IPS DF 6.9 (cell line): ENCODE results near the gene CELA2A.
"Not testable (repeated sequence)": the region's sequence is repeated elsewhere in the genome, so short reads cannot be mapped to it uniquely, and the experiment has no call there.

Experiments
- DNase-seq: peaks from one replicate; pipeline ENCODE4 v3.0.0-alpha.2; 2013; ENCODE audit warnings: low read depth, low spot score
- H3K27ac ChIP-seq: one replicate; pipeline ENCODE4 v1.5.1; 2013; ENCODE audit warnings: low read length, control low read depth
- H3K27me3 ChIP-seq: 2 replicates; pipeline ENCODE4 v1.6.1; 2013; ENCODE audit warnings: mild to moderate bottlenecking, low read length; ENCODE audit not compliant: control insufficient read depth, insufficient read depth
- H3K36me3 ChIP-seq: 2 replicates; pipeline ENCODE4 v1.6.1; 2013; ENCODE audit warnings: low read length; ENCODE audit not compliant: control insufficient read depth, insufficient read depth
- H3K4me1 ChIP-seq: 2 replicates; pipeline ENCODE4 v1.6.1; 2013; ENCODE audit warnings: low read length; ENCODE audit not compliant: control insufficient read depth, insufficient read depth
- H3K4me3 ChIP-seq: 2 replicates; pipeline ENCODE4 v1.5.1; 2013; ENCODE audit warnings: mild to moderate bottlenecking, low read length
- H3K9me3 ChIP-seq: 2 replicates; pipeline ENCODE4 v1.6.1; 2013; ENCODE audit warnings: low read length, inconsistent platforms; ENCODE audit not compliant: control insufficient read depth, insufficient read depth
- WGBS: extraction: QIAGEN DNeasy Blood & Tissue Kit; methylation state at CpG from one replicate; pipeline ENCODE4 v1.1.7; 2013; ENCODE audit warnings: mixed read lengths, missing lambda C conversion rate; ENCODE audit not compliant: insufficient read length, insufficient coverage; 5-methylcytosine and 5-hydroxymethylcytosine counted together

CELA2A gene

DNA sequence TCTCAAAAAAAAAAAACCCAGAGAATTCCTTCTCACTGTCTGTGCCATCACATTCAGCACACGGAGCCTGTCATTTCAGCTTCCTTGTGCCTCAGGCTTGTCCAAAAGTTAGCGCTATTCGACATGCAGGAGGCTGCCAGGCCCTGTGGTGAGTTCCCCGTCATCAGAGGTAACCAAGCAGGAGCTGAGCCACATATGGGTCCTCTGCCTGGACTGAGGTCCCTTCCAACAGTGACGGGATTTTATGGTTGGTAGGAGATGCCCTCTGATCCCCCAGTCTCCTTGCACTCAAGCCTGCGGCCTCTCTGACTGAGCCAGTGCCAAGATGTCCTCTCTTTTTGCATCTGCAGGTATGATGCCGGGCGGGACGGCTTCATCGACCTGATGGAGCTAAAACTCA, 31.0 kb upstream of the CELA2A start:
- DNase-seq, result no peak
- Histone ChIP-seq H3K36me3 (peaks cover 2% of the 10 kb centered on the region; the same call in 1 of the 2 replicates), H3K4me1 (no peaks in the 10 kb centered on the region), H3K9me3 (no peaks in the 10 kb centered on the region), H3K27ac (no peak overlapping the region), H3K27me3 (no peaks in the 10 kb centered on the region), H3K4me3 (no peak overlapping the region)
- no CpG with 5 or more reads among the region's 10 CpGs for WGBS

DNA sequence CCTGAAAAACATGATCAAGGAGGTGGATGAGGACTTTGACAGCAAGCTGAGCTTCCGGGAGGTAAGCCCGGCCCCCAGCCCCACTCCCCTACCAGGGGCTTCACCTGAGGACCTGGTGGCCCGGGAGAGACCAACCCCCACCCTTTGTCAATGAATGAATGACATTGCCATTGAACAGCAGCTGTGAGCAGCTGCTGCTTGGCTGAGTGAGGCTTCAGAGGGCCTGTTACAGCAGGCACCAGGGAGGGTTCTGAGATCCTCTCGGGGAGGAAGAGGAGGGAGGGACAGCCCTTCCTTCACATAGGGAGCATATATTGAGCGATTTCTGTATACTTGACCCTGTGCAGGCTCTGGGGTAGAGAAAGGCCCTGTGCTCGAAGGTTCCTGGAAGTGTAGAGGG, 30.6 kb upstream of the CELA2A start:
- WGBS, result no CpG with 5 or more reads among the region's 6 CpGs
- no peak overlapping the region for H3K27ac ChIP-seq
- H3K4me1 ChIP-seq, result no peaks in the 10 kb centered on the region
- peaks cover 2% of the 10 kb centered on the region; the same call in 1 of the 2 replicates for H3K36me3 ChIP-seq
- no peak for DNase-seq
- no peak overlapping the region for H3K4me3 ChIP-seq
- H3K9me3 ChIP-seq, result no peaks in the 10 kb centered on the region
- no peaks in the 10 kb centered on the region for H3K27me3 ChIP-seq

DNA sequence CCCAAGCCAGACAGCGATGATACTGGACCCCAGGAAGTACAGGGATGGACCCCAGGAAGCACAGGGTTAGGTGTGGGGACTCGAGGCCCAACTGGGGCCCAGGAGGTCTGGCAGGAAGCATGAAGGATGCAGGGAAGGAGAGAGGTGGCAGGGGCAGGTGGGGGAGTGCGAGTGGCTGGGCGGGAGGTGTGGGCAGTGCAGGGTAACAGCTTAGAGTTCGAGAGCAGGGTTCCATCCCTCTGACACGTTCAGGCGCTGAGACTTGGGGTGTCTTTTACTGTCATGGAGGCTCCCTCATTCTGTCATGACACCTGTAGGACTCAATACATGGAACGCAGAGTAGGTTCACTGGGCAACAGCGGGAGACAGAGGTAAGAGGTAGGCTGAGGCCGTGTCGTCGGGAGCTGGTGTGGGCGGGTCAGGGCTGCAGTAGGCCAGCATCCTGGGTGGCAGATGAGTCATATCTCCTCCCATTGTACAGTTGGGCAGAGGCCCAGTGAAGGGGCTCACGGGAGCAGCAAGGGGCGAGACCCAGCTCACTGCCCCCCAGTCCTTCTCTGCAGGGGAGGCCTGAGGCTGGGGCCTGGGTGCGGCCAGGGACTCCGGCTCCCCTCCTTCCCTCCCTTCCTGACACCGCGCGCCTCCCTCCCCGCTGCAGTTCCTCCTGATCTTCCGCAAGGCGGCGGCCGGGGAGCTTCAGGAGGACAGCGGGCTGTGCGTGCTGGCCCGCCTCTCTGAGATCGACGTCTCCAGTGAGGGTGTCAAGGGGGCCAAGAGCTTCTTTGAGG, 29.8 kb upstream of the CELA2A start:
- Histone ChIP-seq H3K9me3 (no peaks in the 10 kb centered on the region), H3K4me1 (no peaks in the 10 kb centered on the region), H3K4me3 (no peak overlapping the region), H3K27ac (no peak overlapping the region), H3K36me3 (no peaks in the 10 kb centered on the region; the same call in 1 of the 2 replicates), H3K27me3 (no peaks in the 10 kb centered on the region)
- WGBS, result no CpG with 5 or more reads among the region's 30 CpGs
- DNase-seq, result no peak

DNA sequence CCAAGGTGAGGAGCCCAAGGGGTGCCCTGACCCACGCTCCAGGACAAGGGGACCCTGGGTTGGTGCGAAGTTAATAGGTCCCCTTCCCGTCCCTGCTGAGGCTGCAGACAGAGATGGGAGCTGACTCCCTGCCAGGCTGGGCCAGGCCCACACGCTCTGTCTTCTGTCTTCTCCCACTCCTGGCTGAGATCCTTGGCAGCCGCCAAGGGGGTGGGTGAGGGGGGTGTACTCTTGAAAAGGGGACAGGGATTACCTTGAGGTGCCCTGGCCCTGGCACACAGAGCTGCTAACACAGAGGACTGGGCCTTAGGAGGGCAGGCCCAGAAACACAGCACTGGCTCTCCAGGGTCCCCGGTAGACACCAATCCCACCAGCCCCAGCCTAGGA, 29.3 kb upstream of the CELA2A start:
- no peaks in the 10 kb centered on the region for H3K4me1 ChIP-seq
- no peak overlapping the region for H3K4me3 ChIP-seq
- H3K9me3 ChIP-seq, result no peaks in the 10 kb centered on the region
- no peaks in the 10 kb centered on the region for H3K27me3 ChIP-seq
- no peak overlapping the region for H3K27ac ChIP-seq
- H3K36me3 ChIP-seq, result no peaks in the 10 kb centered on the region; the same call in 1 of the 2 replicates
- no peak for DNase-seq
- WGBS, result no CpG with 5 or more reads among the region's 6 CpGs

DNA sequence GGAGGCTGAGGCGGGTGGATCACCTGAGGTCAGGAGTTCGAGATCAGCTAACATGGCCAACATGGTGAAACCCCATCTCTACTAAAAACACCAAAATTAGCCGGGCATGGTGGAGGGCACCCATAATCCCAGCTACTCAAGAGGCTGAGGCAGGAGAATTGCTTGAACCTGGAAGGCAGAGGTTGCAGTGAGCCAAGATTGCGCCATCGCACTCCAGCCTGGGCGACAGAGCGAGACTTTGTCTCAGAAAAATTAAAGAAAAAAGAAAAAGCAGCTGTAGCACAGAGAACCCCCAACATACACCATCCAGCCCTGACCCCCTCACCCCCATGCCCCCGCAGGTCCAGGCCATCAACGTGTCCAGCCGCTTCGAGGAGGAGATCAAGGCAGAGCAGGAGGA, 28.3 kb upstream of the CELA2A start:
- not testable (repeated sequence) for H3K36me3 ChIP-seq, H3K27me3 ChIP-seq, DNase-seq, H3K4me3 ChIP-seq, H3K27ac ChIP-seq, H3K9me3 ChIP-seq, H3K4me1 ChIP-seq
- WGBS, result no CpG with 5 or more reads among the region's 11 CpGs

DNA sequence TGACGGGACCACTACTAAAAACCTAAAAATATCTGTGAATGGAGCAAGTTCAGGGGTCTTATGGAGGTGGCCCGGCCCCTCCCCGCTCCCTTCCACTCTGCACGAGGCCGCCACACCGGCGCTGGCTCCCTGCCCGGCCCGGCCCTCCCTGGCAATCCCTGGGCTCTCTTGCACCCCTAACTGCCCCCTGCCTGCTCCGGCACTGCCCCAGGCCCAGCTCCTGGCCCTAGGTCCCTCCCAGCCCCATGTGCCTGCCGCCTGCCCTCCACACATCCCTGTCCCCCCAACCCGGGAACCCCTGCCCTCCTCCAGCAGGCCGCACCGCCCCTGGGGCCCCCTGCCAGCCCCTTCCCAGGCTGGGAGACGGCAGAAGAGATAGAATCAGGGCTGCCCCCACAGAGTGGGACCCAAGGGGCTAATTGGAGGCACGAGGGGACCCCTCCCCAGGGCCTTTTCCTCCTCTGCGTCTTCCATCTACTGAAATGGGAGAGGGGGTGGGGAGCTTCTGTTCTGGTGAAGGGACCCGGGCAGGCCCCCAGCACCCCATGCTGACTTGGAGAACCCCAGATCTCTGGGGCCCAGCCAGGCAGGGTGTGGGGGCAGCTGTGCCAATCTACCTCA, 27.6 kb upstream of the CELA2A start:
- Histone ChIP-seq H3K4me3 (no peak overlapping the region), H3K27ac (no peak overlapping the region), H3K36me3 (no peaks in the 10 kb centered on the region; the same call in 1 of the 2 replicates), H3K4me1 (no peaks in the 10 kb centered on the region), H3K9me3 (no peaks in the 10 kb centered on the region), H3K27me3 (no peaks in the 10 kb centered on the region)
- no peak for DNase-seq
- no CpG with 5 or more reads among the region's 18 CpGs for WGBS

DNA sequence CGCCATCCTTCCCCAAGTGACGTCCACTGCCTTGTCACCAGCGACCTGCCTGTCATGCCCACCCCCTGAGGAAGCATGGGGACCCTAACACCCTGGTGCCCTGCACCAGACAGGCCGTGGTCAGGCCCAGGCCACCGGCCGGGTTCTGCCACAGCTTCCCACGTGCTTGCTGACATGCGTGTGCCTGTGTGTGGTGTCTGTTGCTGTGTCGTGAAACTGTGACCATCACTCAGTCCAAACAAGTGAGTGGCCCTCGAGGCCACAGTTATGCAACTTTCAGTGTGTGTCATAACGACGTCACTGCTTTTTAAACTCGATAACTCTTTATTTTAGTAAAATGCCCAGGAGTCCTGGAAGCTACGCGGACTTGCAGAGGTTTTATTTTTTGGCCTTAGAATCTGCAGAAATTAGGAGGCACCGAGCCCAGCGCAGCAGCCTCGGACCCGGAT, 26.8 kb upstream of the CELA2A start:
- no peaks in the 10 kb centered on the region for H3K27me3 ChIP-seq
- no peak overlapping the region for H3K27ac ChIP-seq
- no peak for DNase-seq
- WGBS, result no CpG with 5 or more reads among the region's 19 CpGs
- no peak overlapping the region for H3K4me3 ChIP-seq
- no peaks in the 10 kb centered on the region for H3K4me1 ChIP-seq
- H3K36me3 ChIP-seq, result no peaks in the 10 kb centered on the region; the same call in 1 of the 2 replicates
- H3K9me3 ChIP-seq, result no peaks in the 10 kb centered on the region

DNA sequence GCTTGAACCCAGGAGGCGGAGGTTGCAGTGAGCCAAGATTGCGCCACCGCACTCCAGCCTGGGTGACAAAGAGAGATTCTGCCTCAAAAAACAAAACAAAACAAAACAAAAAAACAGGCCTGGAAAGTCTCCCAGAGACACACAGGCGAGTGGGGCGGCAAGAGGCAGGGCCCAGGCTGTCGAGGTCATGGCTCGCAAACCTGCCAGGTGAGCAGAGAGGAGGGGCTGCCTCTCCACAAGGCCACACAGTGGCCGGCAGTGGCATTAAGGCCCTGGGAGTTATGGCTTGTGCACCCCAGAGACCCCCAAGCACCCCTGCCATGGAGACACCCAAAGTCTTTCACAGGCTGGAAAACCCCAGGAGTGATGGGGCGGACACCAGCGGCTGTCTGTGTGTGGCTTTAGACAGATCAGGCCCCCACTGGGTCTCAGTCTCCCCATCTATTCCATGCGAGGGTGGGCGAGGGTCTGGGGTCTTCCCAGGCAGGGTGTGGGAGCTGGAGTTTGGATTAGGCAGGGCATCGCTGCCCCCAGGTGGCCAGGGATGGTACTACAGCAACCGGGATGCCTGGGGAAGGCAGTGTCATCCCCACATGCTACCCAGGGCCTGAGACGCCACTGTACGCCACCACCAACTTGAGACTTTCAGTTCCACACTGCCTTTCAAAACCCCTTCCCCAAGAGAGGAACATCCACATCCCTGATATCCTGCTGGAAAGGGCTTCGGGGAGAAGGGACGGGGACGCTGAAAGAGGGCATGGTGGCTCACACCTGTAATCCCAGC, 25.6 kb upstream of the CELA2A start:
- H3K36me3 ChIP-seq, result no peaks in the 10 kb centered on the region; the same call in 1 of the 2 replicates
- H3K4me1 ChIP-seq, result no peaks in the 10 kb centered on the region
- WGBS, result no CpG with 5 or more reads among the region's 19 CpGs
- H3K27ac ChIP-seq, result no peak overlapping the region
- no peaks in the 10 kb centered on the region for H3K9me3 ChIP-seq
- H3K4me3 ChIP-seq, result no peak overlapping the region
- DNase-seq, result peak; percentile 67
- no peaks in the 10 kb centered on the region for H3K27me3 ChIP-seq

DNA sequence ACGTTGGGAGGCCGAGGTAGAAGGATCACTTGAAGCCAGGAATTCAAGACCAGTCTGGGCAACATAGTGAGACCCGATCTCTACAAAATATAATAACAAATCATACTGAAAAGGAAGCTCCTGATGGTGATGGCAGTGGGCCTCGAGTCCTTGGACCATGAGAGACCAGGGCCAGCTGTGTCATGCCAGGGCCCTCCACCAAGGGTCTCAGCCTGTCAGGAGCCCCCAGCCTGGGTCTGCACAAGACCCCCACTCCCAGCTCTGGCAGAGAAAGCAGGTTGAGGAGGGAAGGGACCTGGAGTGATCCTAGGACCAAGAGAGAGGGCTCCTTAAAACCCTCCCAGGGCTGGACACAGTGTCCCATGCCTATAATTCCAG, 25.0 kb upstream of the CELA2A start:
- WGBS, result no CpG with 5 or more reads among the region's 4 CpGs
- Histone ChIP-seq H3K36me3 (no peaks in the 10 kb centered on the region), H3K9me3 (no peaks in the 10 kb centered on the region), H3K27me3 (no peaks in the 10 kb centered on the region), H3K4me1 (no peaks in the 10 kb centered on the region), H3K4me3 (no peak overlapping the region), H3K27ac (no peak overlapping the region)
- DNase-seq, result no peak

DNA sequence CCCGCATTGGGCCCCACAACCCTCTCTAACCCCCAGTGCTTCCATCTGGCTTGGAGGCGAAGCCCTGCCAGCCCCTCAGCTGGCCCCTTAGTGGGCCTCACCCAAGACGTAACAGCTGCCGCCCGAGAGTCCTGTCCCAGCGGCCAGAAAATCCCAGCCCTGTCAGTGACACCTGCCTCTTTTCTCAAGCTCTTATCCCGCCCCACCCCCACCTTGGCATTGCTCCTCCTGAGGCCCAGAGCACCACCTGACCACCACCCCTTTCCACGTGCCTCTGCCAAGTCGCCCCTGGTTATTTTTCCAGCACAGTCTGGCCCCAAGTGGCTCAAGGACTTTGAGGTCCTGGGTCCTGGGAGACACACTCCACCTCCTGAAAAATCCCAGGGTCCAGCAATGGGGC, 24.2 kb upstream of the CELA2A start:
- Histone ChIP-seq H3K4me3 (no peak overlapping the region), H3K4me1 (no peaks in the 10 kb centered on the region), H3K27ac (no peak overlapping the region), H3K9me3 (no peaks in the 10 kb centered on the region), H3K36me3 (no peaks in the 10 kb centered on the region), H3K27me3 (no peaks in the 10 kb centered on the region)
- no peak for DNase-seq
- WGBS, result no CpG with 5 or more reads among the region's 9 CpGs
